ENCODE results near the gene C1QTNF9B.
"Not testable (repeated sequence)": the region's sequence is repeated elsewhere in the genome, so short reads cannot be mapped to it uniquely, and the experiment has no call there.

Gene C1QTNF9B

DNA sequence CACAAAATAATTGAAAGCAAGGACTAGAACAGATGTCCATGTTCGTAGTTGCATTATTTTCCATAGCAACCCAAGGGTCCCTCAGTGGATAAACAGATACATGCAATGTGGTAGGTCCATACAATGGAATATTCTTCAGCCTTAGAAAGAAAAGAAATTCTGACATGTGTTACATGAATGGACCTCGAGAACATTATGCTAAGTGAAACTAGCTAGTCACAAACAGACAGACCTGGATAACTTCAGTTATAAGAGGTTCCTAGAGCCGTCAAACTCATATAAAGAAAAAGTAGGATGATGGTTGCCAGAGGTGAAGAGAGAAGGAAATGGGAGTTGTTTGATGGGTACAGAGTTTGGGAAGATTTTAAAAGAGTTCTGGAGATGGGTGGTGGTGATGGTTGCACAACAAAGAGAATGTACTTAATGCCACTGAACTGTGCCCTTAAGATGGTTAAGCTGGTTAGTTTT is at the start of gene C1QTNF9B:
TSS of gene C1QTNF9B (minus strand) at position 51 of the 468 bp plus-strand sequence.
- H3K9me3 Mint-ChIP-seq; H3K4me1 Mint-ChIP-seq (ENCODE audit: low read depth): not testable (repeated sequence)

DNA sequence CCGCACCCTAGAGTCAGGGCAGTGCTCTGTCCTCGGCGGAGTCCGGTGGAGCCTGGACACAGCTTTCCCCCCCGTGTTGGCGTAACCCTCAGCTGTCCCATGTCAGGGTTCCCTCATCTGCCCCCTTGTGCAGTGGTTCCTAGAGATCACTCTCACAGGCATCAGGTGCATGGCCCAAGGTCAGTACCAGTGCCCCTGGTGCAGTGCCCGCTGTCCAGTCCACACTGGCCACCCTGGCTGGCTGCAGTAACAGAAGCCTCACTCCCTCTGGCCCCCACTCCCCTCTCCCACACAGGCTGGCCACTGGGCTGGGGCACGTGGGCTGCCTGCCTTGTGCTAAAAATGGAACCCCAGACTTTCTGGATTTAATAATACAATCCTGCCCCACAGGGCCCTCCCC is 49.6 kb upstream of the C1QTNF9B start:
- Mint-ChIP-seq H3K36me3 (ENCODE audit: low read depth) (no peaks in the 10 kb centered on the region), H3K27ac (no peak overlapping the region), H3K27me3 (peaks cover 14% of the 10 kb centered on the region), H3K4me3 (no peak overlapping the region), H3K9me3 (no peaks in the 10 kb centered on the region), H3K4me1 (ENCODE audit: low read depth) (no peaks in the 10 kb centered on the region)
- intact Hi-C loops (cut with micrococcal nuclease), result no loop called here

More for the DNA sequence above, at the start of gene C1QTNF9B:
- intact Hi-C loops (cut with micrococcal nuclease); H3K4me3 Mint-ChIP-seq; H3K27ac Mint-ChIP-seq; H3K36me3 Mint-ChIP-seq (ENCODE audit: low read depth): not testable (repeated sequence)
- peaks cover 18% of the 10 kb centered on the region for H3K27me3 Mint-ChIP-seq

DNA sequence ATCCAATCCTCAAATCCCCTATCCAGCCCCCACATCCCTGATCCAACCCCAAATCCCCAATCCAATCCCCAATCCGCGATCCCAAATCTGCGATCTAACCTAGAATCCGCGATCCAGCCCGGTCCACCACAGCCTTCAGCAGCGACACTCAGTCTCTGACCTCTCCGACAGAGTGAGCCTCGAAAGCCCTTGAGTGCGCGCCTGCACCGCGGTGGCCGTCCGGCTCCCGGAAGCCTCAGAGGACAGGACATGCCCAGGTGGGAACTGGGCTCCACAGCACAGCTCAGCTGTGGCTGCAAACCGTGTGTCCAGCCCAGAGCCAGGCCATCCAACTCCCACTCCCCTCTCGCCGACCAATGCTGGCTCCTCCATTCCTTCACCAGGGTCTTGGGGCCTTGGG is 48.8 kb upstream of the C1QTNF9B start:
- intact Hi-C loops (cut with micrococcal nuclease), result no loop called here
- Mint-ChIP-seq H3K4me1 (ENCODE audit: low read depth) (no peaks in the 10 kb centered on the region), H3K36me3 (ENCODE audit: low read depth) (no peaks in the 10 kb centered on the region), H3K4me3 (no peak overlapping the region), H3K27me3 (peaks cover 14% of the 10 kb centered on the region), H3K9me3 (no peaks in the 10 kb centered on the region), H3K27ac (no peak overlapping the region)

DNA sequence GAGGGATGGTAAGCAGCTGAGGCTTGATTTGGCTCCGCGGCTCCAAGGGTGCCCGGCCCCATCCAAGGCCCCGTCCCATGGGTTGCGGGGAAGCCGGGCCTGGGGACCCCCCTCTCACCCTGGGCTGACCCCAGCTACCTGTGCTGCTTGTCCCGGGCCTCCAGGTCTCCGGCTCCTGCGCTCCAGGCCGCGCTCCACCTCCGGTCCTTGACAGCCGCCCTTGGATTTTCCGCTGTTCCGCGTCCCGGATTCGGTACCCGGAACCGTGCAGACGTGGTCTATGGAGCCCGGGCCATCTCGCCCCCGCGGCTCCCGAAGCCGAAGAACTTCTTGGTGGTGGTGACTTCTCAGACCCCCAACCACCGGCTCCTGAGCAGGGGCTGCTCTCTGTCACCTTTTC is 48.3 kb upstream of the C1QTNF9B start:
- peaks cover 16% of the 10 kb centered on the region for H3K27me3 Mint-ChIP-seq
- no peaks in the 10 kb centered on the region for H3K36me3 Mint-ChIP-seq (ENCODE audit: low read depth)
- H3K27ac Mint-ChIP-seq, result no peak overlapping the region
- intact Hi-C loops (cut with micrococcal nuclease), result no loop called here
- H3K9me3 Mint-ChIP-seq, result no peaks in the 10 kb centered on the region
- no peak overlapping the region for H3K4me3 Mint-ChIP-seq
- no peaks in the 10 kb centered on the region for H3K4me1 Mint-ChIP-seq (ENCODE audit: low read depth)

DNA sequence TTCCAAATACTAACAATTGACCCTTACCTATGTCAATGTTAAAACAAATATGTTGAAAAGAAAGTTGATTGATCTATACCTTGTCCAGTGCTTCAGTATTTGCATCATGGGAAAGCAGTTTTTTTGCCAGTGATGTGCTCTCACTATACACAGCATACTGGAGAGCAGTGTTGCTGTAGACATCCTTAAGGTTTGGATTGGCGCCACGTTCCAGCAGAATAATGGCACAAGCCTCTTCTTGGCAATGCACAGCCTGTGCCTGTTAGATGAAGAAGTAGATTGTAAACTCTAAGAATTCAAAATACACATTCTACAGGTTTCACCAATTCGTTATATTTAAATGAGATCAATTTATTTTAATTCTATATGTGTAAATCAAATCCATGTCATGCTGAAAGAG is 43.9 kb upstream of the C1QTNF9B start:
- intact Hi-C loops (cut with micrococcal nuclease), result no loop called here
- H3K9me3 Mint-ChIP-seq, result peaks cover 9% of the 10 kb centered on the region
- H3K27me3 Mint-ChIP-seq, result peaks cover 21% of the 10 kb centered on the region
- no peaks in the 10 kb centered on the region for H3K4me1 Mint-ChIP-seq (ENCODE audit: low read depth)
- no peak overlapping the region for H3K27ac Mint-ChIP-seq
- no peak overlapping the region for H3K4me3 Mint-ChIP-seq
- no peaks in the 10 kb centered on the region for H3K36me3 Mint-ChIP-seq (ENCODE audit: low read depth)

DNA sequence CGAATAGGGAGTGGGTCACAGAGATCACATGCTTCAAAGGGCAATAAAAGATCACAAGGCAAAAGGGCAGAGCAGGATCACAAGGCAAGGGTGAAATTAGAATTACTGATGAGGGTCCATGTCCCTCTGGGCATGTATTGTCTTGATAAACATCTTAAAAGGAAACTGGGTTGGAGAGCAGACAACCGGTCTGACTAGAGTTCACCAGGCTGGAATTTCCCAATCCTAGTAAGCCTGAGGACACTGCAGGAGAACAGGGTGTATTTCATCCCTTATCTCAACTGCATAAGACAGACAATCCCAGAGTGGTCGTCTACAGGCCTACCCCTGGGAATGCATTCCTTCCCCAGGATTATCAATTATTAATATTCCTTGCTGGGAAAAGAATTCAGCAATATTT is 42.4 kb upstream of the C1QTNF9B start:
- H3K36me3 Mint-ChIP-seq (ENCODE audit: low read depth); H3K9me3 Mint-ChIP-seq; intact Hi-C loops (cut with micrococcal nuclease); H3K4me1 Mint-ChIP-seq (ENCODE audit: low read depth); H3K4me3 Mint-ChIP-seq; H3K27ac Mint-ChIP-seq: not testable (repeated sequence)
- peaks cover 14% of the 10 kb centered on the region for H3K27me3 Mint-ChIP-seq

DNA sequence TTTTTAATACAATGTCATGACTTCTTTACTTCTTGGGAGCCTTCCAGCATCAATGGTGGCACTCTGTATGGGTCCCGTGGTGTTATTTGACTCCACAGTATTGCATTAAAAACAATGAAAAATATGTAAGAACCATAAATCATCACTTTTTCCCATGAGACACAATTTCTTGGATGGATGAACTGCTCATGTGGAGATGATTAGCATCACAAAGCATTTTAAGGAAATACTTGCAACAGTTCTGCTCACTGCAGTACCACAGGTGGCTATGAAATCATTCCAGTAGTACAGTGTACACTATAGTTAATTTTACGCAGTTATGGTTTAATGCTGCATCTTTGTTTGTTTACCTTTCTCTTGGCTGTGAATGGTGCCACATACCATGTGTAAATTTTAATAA is 37.2 kb upstream of the C1QTNF9B start:
- Mint-ChIP-seq H3K9me3 (peaks cover 9% of the 10 kb centered on the region), H3K27me3 (peaks cover 12% of the 10 kb centered on the region), H3K36me3 (ENCODE audit: low read depth) (no peaks in the 10 kb centered on the region), H3K4me3 (no peak overlapping the region), H3K4me1 (ENCODE audit: low read depth) (no peaks in the 10 kb centered on the region), H3K27ac (no peak overlapping the region)
- intact Hi-C loops (cut with micrococcal nuclease), result no loop called here

DNA sequence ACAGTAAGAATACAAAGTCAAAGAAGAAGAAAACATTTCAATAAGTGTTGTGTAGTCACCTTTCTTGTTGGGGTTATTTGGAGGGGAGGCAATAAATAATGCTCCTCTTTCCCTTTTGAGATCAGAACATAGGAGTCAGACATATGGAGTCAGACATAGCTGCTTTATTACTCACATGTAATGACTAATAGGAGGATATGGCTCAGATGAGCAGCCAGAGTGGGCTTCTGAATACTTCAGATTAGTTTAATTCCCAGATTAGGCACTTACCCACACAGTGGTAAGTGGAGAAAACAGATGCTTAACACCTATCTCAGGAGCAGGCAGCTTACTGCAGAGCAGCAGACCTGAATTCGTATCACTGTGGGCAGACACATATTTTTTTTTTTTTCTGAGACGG is 31.7 kb upstream of the C1QTNF9B start:
- Mint-ChIP-seq H3K27me3 (peaks cover 12% of the 10 kb centered on the region), H3K36me3 (ENCODE audit: low read depth) (no peaks in the 10 kb centered on the region), H3K4me1 (ENCODE audit: low read depth) (no peaks in the 10 kb centered on the region), H3K4me3 (no peak overlapping the region), H3K9me3 (no peaks in the 10 kb centered on the region), H3K27ac (no peak overlapping the region)
- intact Hi-C loops (cut with micrococcal nuclease), result no loop called here

DNA sequence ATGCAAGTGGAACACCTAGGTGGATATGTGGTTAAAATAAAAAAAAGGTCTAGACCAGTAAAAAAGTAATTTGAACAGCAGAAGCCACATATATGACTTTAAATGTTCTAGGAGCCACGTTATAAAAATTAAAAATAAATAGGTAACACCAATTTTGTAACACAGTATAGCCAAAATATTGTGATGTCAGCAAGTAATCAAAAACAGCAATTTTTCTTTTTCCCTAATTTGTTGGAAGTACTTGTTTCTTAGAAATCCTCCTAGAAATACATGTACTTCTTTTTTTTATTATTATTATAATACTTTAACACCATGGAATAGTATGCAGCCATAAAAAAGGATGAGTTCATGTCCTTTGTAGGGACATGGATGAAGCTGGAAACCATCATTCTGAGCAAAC is 25.7 kb upstream of the C1QTNF9B start:
- Mint-ChIP-seq H3K4me1 (ENCODE audit: low read depth) (peaks cover 11% of the 10 kb centered on the region), H3K36me3 (ENCODE audit: low read depth) (no peaks in the 10 kb centered on the region), H3K27me3 (peaks cover 5% of the 10 kb centered on the region), H3K4me3 (no peak overlapping the region), H3K9me3 (no peaks in the 10 kb centered on the region), H3K27ac (no peak overlapping the region)
- intact Hi-C loops (cut with micrococcal nuclease), result loop anchor here (5.0 kb wide), 1 partner anchor 299 kb away; no protein-coding TSS in a partner anchor

DNA sequence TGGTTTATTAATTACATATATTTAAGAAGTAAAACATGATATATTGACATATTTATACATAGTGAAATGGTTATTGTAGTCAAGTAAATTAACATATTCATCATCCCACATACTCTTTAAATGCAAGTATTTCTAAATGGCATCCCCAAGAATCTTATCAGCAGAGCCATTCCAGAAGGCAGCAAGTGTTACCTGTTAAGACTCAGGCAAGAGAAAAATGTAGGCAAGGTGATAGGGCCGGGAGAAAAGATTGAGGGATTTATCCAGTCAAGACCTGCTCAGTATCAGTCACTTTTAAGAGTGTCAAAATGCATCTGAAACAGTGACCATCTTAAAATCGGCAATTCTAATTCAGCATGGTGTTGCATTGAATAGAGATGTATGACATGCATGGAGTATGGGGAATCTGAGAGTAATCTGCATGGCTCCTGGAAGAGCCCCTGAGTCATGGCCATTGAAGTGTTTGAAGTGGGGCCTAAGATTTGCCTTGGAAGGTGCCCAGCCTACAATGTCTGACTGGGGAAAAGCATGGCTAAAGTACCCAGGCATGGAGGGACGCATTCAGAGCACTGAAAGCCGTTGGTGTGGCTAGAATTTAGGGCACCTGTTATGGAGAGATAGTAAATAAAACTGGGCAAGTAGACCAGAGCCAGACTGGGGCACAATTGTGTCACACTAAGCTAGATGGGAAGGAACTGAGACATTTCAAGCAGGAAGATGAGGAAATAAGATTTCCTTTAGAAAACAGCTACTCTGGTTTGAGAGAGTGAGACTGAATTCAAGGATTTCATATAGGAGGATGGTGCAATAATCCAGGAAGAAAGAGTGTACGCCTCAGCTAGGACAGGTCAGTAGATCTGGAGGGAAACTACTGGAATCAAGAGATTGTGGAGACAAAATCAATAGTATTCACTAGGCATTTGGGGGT is 25.0 kb upstream of the C1QTNF9B start:
- Mint-ChIP-seq H3K4me1 (ENCODE audit: low read depth) (peaks cover 11% of the 10 kb centered on the region), H3K4me3 (no peak overlapping the region), H3K27ac (no peak overlapping the region), H3K36me3 (ENCODE audit: low read depth) (no peaks in the 10 kb centered on the region), H3K9me3 (no peaks in the 10 kb centered on the region), H3K27me3 (peaks cover 5% of the 10 kb centered on the region)
- intact Hi-C loops (cut with micrococcal nuclease), result loop anchor here (5.0 kb wide), 1 partner anchor 300 kb away; no protein-coding TSS in a partner anchor

DNA sequence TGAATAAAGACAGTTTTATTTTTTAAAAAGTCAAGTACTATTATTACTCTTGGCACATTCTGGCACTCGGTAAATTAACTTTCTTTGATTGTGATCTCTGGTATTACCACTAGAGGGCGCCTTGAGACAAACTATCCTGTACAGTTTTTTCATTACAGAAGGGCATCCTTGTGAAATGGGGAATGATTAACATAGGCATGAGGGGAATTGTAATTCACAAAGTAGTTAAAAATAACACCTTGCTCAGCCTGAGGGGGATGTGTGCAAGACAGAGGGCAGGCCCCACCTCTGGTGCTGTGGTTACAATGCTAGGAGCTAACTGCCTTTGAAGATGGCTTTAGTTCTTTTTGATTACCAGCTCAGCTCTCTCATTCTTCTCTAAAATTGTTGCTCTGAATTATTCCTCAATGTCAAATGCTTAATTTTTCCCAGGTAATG is 24.2 kb upstream of the C1QTNF9B start:
- H3K4me1 Mint-ChIP-seq (ENCODE audit: low read depth), result peaks cover 11% of the 10 kb centered on the region
- intact Hi-C loops (cut with micrococcal nuclease), result loop anchor here (5.0 kb wide), 1 partner anchor 301 kb away; no protein-coding TSS in a partner anchor
- H3K36me3 Mint-ChIP-seq (ENCODE audit: low read depth), result no peaks in the 10 kb centered on the region
- peaks cover 6% of the 10 kb centered on the region for H3K27me3 Mint-ChIP-seq
- no peak overlapping the region for H3K27ac Mint-ChIP-seq
- H3K9me3 Mint-ChIP-seq, result no peaks in the 10 kb centered on the region
- no peak overlapping the region for H3K4me3 Mint-ChIP-seq

DNA sequence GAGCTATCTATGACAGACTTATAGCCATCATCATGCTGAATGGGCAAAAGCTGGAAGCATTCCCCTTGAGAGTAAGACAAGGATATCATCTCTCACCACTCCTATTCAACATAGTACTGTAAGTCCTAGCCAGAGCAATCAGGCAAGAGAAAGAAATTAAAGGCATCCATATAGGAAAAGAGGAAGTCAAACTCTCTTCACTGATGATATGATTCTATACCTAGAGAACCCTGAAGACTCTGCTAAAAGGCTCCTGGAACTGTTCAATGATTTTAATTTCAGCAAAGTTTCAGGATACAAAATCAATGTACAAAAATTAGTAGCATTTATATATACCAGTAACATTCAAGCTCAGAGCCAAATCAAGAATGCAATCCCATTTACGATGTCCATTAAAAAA is 21.7 kb upstream of the C1QTNF9B start:
- Mint-ChIP-seq H3K27me3 (peaks cover 2% of the 10 kb centered on the region), H3K4me3 (no peak overlapping the region), H3K9me3 (no peaks in the 10 kb centered on the region), H3K36me3 (ENCODE audit: low read depth) (no peaks in the 10 kb centered on the region), H3K4me1 (ENCODE audit: low read depth) (peaks cover 11% of the 10 kb centered on the region), H3K27ac (no peak overlapping the region)
- intact Hi-C loops (cut with micrococcal nuclease), result no loop called here

DNA sequence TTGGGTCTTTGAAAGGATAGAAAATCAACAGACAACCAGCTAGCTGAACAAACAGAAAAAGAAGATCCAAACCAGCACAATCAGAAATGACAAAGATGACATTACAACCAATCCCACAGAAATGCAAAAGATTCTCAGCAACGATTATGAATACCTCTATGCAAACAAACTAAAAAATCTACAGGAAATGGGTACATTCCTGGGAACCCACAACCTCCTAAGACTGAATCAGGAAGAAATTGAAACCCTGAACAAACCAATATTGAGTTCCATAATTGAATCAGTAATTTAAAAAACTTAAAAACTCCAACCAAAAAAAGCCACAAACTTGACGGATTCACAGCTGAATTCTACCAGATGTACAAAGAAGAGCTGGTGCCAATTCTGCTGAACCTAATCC is 20.9 kb upstream of the C1QTNF9B start:
- Mint-ChIP-seq H3K27ac (no peak overlapping the region), H3K4me1 (ENCODE audit: low read depth) (peaks cover 11% of the 10 kb centered on the region), H3K36me3 (ENCODE audit: low read depth) (no peaks in the 10 kb centered on the region), H3K4me3 (no peak overlapping the region), H3K27me3 (peaks cover 2% of the 10 kb centered on the region), H3K9me3 (no peaks in the 10 kb centered on the region)
- intact Hi-C loops (cut with micrococcal nuclease), result no loop called here

DNA sequence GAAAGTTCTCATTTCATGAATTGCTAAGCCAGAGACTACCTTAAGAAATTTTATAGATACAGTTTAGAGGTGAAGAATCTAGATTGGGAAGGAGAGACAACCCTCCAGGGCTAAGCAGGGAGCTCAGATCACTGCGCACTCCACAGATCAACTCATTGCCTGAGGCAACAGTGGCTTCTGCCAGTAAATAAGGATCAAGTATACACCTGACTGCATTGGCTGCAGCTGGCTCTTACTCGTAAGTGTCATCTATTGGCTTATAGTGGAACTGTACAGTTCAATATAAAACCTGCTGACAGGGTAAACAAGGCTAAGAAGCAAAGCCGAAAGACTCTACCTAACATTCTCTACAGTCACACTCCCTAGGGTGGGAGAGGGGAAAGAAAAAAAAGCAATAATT is 18.0 kb upstream of the C1QTNF9B start:
- intact Hi-C loops (cut with micrococcal nuclease), result no loop called here
- H3K9me3 Mint-ChIP-seq, result no peaks in the 10 kb centered on the region
- H3K36me3 Mint-ChIP-seq (ENCODE audit: low read depth), result no peaks in the 10 kb centered on the region
- H3K4me1 Mint-ChIP-seq (ENCODE audit: low read depth), result peaks cover 6% of the 10 kb centered on the region
- H3K27me3 Mint-ChIP-seq, result peaks cover 5% of the 10 kb centered on the region
- H3K4me3 Mint-ChIP-seq, result no peak overlapping the region
- no peak overlapping the region for H3K27ac Mint-ChIP-seq
